Activated naive CD8-positive, alpha-beta T cell treated with anti-CD3 and anti-CD28 coated beads for 36 hours (primary cell): ENCODE data around the gene ADCY9. TPM values are rescaled to one million over a fixed set of nuclear protein-coding genes. Genes with fewer than 3 reads are reported as not detected.

Experiments used
- DNase-seq: peaks from one replicate; pipeline ENCODE4 v3.0.0; 2021
- H3K27ac Mint-ChIP-seq: one replicate; pipeline ENCODE4 v1.8.0; 2022; ENCODE audit warnings: mild to moderate bottlenecking, moderate library complexity, mixed read lengths
- H3K27me3 Mint-ChIP-seq: one replicate; pipeline ENCODE4 v1.8.0; 2022; ENCODE audit warnings: mild to moderate bottlenecking, mixed read lengths
- H3K36me3 Mint-ChIP-seq: one replicate; pipeline ENCODE4 v1.8.0; 2021; ENCODE audit warnings: mild to moderate bottlenecking, mixed read lengths
- H3K4me1 Mint-ChIP-seq: one replicate; pipeline ENCODE4 v1.8.0; 2021; ENCODE audit warnings: mixed read lengths
- H3K4me3 Mint-ChIP-seq: one replicate; pipeline ENCODE4 v1.8.0; 2022; ENCODE audit warnings: mild to moderate bottlenecking, moderate library complexity, mixed read lengths
- H3K9me3 Mint-ChIP-seq: one replicate; pipeline ENCODE4 v1.8.0; 2022; ENCODE audit warnings: mixed read lengths
- total RNA-seq, 2 experiments: library from RNA; stranded (reverse); gene quantifications; one replicate each; pipeline ENCODE4 v1.2.3, GENCODE V29; 2021

The ADCY9 gene
- total RNA-seq, 2 experiments from 2014 or later: 3.6 to 4.2 TPM

DNA sequence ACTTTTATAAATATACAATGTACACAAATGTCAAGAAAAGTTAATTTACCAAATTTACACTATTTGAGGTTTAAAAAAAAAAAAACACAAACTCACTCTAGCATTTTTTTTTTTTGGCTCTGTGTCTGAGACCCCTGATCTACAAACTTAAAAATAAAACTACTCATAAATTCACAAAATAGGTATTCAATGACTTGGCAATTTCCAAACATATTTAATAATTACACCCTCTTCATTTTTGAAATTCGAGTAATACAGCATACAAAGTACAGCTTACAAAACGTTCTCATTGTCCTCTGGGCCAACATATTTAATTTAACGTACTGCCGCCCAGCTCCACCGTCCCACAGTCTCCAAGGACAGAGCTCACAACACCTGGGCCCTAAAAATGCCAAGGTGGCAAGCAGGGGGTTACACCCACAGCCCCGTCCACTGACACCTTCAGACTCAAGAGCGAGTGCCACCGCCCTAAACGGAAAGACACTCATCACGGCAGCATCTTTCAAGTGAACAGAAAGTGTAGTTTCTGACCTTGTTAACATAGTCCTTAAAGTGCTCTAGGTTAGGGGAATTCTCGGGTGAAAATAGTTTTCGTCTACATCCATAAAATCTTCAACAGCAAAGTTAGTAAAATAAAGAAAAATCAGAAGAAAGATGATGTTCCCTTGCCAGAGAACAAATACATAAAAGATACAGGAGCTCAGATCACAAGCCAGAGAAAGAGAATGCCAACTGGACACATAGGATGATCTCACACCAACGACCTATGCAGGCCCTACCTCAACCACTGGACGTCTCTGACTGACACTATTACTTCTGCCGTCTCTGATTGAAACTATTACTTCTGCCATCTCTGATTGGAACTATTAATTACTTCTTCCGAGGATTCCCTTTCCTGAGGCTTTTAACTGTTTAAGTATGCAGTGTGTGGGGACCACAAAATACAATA lies 4.2 kb downstream of the ADCY9 start:
- no peaks in the 10 kb centered on the region for H3K9me3 Mint-ChIP-seq
- no peak overlapping the region for H3K27ac Mint-ChIP-seq
- DNase-seq: no peak
- peaks cover 33% of the 10 kb centered on the region for H3K4me1 Mint-ChIP-seq
- no peaks in the 10 kb centered on the region for H3K36me3 Mint-ChIP-seq
- peaks cover 2% of the 10 kb centered on the region for H3K27me3 Mint-ChIP-seq
- no peak overlapping the region for H3K4me3 Mint-ChIP-seq

DNA sequence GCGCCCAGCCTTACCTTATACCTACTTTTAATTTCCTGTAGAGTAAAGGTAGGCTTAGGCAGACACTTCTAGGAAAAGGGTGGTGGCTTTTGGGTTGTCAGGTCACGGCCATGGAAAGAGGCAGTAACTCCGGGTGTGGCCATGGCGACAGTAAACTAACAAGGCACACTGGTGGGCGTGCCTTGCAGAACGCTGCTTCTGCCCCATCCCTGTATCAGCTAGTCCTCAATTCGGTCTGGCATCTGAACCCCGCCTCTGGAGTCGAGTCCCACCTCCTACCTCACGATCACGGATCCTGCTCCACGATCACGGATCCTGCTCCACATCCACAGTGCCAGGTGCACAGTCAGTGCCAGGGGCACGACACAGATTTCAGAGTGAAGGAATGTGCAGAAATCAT lies 5.6 kb downstream of the ADCY9 start:
- Mint-ChIP-seq H3K9me3 (no peaks in the 10 kb centered on the region), H3K27me3 (no peaks in the 10 kb centered on the region), H3K27ac (no peak overlapping the region), H3K4me1 (peaks cover 31% of the 10 kb centered on the region), H3K36me3 (peaks cover 6% of the 10 kb centered on the region), H3K4me3 (no peak overlapping the region)
- DNase-seq: no peak

DNA sequence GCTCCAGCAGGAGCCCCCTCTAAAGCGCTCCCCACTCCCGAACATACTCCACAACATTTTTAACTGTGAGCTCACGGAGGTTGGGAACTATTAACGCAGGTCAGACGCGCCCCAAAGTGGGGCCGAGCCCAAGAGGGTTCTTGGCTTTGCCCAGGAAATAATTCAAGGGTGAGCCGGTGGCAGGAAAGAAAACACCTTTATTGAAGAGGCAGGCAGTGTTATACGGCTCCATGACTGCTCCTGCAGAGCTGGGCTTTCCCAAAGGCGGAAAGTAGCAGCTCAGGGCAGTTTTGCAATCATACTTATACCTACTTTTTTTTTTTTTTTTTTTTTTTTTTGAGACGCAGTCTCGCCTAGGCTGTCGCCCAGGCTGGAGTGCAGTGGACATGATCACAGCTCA lies 6.2 kb downstream of the ADCY9 start:
- DNase-seq: no peak
- Mint-ChIP-seq H3K27me3 (no peaks in the 10 kb centered on the region), H3K9me3 (no peaks in the 10 kb centered on the region), H3K4me3 (no peak overlapping the region), H3K4me1 (peaks cover 31% of the 10 kb centered on the region), H3K27ac (no peak overlapping the region), H3K36me3 (peaks cover 6% of the 10 kb centered on the region)

DNA sequence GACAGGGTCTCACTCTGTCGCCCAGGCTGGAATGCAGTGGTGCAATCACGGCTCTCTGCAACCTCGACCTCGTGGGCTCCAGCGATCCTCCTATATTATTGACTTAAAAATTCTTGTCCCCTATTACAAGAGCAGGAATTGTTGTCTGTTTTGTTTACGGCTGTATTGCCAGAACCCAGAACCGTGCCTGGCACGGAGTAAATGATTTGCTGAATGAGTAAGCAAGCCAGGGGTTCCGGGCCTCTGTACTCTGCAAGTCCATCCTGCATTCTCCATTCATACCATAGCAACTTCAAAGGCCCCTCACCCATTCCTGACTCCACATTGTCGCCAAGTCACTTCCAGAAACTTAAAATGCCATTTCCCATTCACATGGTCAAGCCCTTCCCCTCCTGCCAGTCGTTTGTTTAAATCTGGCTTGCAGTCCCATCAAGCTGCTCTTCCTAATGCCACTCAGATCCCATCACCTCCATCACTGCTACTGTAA lies 6.9 kb downstream of the ADCY9 start:
- Mint-ChIP-seq H3K9me3 (no peaks in the 10 kb centered on the region), H3K4me1 (peaks cover 31% of the 10 kb centered on the region), H3K36me3 (peaks cover 6% of the 10 kb centered on the region), H3K4me3 (no peak overlapping the region), H3K27ac (no peak overlapping the region), H3K27me3 (no peaks in the 10 kb centered on the region)
- no peak for DNase-seq

DNA sequence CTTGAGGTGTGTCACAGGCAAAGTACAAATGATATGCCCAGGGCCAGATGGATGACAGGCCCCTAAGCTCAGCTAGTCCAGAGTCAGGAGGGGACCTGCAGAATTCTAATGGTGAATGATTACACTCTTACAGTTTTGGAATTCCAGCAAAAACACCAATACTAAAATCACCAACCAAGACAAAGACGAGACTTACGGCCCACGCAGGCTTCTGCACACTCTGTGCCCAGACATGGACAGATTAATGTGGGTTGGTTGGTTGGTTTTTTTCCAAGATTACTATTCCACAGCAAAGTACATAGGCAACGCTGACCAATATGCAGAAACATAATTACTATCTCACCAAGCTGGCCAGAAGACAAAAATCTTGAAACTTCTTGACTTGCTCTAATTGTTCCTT lies 9.7 kb downstream of the ADCY9 start:
- H3K4me3 Mint-ChIP-seq: no peak overlapping the region
- no peak overlapping the region for H3K27ac Mint-ChIP-seq
- H3K27me3 Mint-ChIP-seq: no peaks in the 10 kb centered on the region
- no peaks in the 10 kb centered on the region for H3K9me3 Mint-ChIP-seq
- DNase-seq: no peak
- H3K36me3 Mint-ChIP-seq: peaks cover 8% of the 10 kb centered on the region
- peaks cover 9% of the 10 kb centered on the region for H3K4me1 Mint-ChIP-seq

DNA sequence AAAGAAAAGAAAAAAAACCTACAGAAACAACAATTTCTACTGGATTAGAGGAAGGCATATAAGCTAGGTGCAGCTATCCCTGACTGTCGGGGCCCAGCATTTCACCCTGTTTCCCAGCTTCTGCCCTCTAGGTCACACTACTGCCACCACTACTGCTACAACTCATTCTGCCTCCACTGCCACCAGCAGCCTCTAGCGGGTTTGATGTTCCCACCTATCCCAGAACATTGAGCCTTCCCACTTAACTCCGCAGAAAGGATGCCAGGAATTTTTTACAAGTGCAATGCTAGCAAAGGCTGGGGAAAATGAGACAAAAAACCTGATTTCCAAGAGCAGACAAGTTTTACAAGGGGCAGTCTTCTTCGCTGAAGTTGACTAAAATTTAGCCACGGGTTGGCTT lies 10.4 kb downstream of the ADCY9 start:
- no peak overlapping the region for H3K4me3 Mint-ChIP-seq
- no peak overlapping the region for H3K27ac Mint-ChIP-seq
- H3K27me3 Mint-ChIP-seq: no peaks in the 10 kb centered on the region
- H3K9me3 Mint-ChIP-seq: no peaks in the 10 kb centered on the region
- peaks cover 3% of the 10 kb centered on the region for H3K4me1 Mint-ChIP-seq
- DNase-seq: no peak
- peaks cover 8% of the 10 kb centered on the region for H3K36me3 Mint-ChIP-seq

DNA sequence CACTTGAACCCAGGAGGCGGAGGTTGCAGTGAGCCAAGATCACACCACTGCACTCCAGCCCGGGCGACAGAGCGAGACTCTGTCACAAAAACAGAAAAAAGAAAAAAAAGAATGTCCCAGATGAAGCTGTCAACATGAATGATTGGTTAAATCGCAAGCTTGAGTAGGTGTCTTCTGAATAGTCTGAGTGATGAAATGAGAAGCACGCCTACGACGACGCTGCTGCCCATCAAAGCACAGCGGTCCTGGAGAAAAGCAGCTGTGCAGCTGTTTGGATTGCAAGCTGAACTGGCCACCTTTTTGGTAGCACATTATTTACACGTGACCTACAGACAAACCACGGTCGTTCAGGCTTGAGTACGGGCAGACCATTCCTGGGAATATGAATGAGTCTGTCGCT lies 12.5 kb downstream of the ADCY9 start:
- Mint-ChIP-seq H3K4me3 (no peak overlapping the region), H3K27ac (no peak overlapping the region), H3K27me3 (no peaks in the 10 kb centered on the region), H3K4me1 (peaks cover 2% of the 10 kb centered on the region), H3K9me3 (no peaks in the 10 kb centered on the region), H3K36me3 (peaks cover 8% of the 10 kb centered on the region)
- no peak for DNase-seq

DNA sequence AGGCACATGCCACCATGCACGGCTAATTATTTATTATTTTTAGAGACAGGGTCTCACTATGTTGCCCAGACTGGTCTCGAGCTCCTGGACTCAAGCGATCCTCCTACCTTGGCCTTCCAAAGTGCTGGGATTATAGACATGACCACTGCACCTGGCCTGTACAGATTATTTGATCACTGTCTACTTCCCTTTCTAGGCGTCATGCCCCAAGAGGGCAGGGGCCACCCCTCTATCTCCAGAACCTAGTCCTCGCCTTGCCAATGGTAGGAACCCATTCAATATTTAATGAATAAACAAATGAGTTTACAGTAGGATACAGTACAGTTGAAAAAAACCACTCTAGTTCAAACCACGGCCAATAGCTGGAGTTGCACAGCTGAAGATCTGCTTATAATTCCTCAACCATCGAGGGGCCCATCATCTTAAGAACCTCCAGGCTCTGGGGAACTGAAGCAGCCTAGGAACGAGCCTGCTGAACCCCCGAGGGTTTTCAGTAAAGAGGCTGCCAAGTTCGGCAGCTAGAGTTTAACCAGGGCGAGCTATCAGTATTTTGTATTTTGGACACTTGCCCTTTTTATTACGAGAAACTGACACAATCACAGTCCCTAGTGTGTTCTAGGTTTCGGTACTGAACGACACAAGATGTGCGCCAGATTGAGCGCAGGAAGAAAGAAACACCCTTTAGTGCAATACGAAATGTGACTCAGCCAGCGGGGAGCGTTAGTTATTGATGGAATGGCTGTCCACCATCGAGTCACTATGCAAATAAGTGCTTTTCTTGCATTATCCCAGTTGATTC lies 14.6 kb downstream of the ADCY9 start:
- H3K36me3 Mint-ChIP-seq: peaks cover 8% of the 10 kb centered on the region
- H3K4me1 Mint-ChIP-seq: peaks cover 5% of the 10 kb centered on the region
- no peaks in the 10 kb centered on the region for H3K9me3 Mint-ChIP-seq
- H3K27ac Mint-ChIP-seq: no peak overlapping the region
- DNase-seq: no peak
- H3K27me3 Mint-ChIP-seq: no peaks in the 10 kb centered on the region
- H3K4me3 Mint-ChIP-seq: no peak overlapping the region

DNA sequence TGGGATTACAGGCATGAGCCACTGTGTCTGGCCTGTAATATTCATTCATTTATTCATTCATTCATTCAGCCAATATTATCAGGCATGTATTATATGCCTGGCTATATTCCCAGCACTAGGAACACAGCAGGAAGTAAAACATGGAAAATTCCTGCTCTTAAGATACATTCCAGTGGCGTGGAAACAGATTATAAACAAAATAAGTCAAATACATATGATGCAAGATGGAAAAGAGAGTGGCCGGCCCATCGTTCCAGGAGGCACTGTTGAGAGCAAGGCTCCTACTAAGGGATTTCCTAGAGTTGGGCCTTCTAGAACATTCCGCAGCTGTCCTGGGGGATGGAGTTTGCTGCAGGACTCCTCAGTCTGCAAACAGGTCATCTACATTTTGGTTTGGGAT lies 17.7 kb downstream of the ADCY9 start:
- peaks cover 9% of the 10 kb centered on the region for H3K4me1 Mint-ChIP-seq

DNA sequence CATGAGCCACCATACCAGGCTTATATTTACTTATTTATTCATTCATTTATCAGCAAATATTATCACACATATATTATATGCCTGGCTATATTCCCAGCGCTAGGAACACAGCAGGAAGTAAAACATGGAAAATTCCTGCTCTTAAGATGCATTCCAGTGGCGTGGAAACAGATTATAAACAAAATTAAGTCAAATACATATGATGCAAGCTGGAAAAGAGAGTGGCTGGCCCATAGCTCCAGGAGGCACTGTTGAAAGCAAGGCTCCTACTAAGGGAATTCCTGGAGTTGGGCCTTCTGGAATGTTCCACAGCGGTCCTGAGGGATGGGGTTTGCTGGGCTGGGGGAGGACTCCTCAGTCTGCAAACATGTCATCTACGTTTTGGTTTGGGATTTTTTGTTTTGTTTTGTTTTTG lies 18.4 kb downstream of the ADCY9 start:
- no peak for DNase-seq
- Mint-ChIP-seq H3K9me3 (no peaks in the 10 kb centered on the region), H3K27me3 (no peaks in the 10 kb centered on the region), H3K4me1 (peaks cover 9% of the 10 kb centered on the region), H3K36me3 (no peaks in the 10 kb centered on the region), H3K4me3 (no peak overlapping the region), H3K27ac (no peak overlapping the region)

More for the DNA sequence above, 17.7 kb downstream of the ADCY9 start:
- H3K4me3 Mint-ChIP-seq: no peak overlapping the region
- no peaks in the 10 kb centered on the region for H3K27me3 Mint-ChIP-seq
- no peak for DNase-seq
- no peak overlapping the region for H3K27ac Mint-ChIP-seq
- no peaks in the 10 kb centered on the region for H3K9me3 Mint-ChIP-seq
- peaks cover under 1% of the 10 kb centered on the region for H3K36me3 Mint-ChIP-seq

DNA sequence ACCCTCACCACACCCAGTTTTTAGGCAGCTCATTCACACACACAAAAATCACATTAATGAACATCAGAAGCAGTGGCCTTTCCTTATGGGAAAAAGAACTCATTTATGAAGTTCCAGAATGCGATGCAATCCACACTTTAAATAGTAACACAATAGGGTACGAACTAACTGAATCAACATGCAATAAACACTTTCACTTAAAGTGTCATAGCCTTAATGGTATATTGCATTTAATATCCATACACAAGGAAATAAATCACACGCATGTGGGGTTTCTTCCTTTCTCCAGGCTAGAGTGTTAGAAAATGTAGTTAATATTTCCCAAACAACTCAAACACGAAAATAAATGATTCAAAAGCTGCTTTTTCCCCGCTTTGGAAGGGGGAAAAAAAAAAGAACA lies 19.7 kb downstream of the ADCY9 start:
- no peak for DNase-seq
- no peaks in the 10 kb centered on the region for H3K27me3 Mint-ChIP-seq
- H3K9me3 Mint-ChIP-seq: no peaks in the 10 kb centered on the region
- no peaks in the 10 kb centered on the region for H3K36me3 Mint-ChIP-seq
- no peak overlapping the region for H3K27ac Mint-ChIP-seq
- peaks cover 9% of the 10 kb centered on the region for H3K4me1 Mint-ChIP-seq
- H3K4me3 Mint-ChIP-seq: no peak overlapping the region

DNA sequence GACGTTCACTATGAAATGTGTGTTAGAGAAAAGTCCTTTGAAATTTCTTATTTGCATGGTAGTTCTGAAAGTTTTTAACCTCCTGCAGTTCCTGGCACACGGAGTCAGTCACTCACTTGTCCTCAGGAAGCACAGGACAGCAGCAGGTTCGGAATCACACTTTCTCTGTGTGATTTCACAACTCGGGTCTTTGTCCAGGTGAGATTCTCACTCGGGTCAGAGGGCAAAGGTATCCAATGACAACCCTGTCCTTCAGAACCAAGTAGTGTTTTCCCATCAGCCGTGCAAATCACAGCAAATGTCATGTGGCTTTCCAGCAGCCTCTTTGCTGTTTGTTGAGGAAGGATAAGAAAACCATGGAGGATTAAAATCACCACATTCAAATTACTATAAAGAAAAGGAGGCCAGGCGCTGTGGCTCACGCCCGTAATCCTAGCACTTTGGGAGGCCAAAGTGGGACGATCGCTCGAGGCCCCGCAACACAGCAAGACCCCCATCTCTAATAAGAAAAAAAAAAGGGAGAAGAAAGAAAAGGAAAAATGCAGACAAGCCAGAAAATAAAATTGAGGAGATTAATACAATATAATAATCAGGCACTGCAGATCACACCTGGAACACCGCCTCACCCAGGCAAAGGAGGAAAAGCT lies 22.0 kb downstream of the ADCY9 start:
- H3K9me3 Mint-ChIP-seq: no peaks in the 10 kb centered on the region
- peaks cover 15% of the 10 kb centered on the region for H3K4me1 Mint-ChIP-seq
- H3K36me3 Mint-ChIP-seq: no peaks in the 10 kb centered on the region
- peaks cover 7% of the 10 kb centered on the region for H3K27me3 Mint-ChIP-seq
- H3K27ac Mint-ChIP-seq: no peak overlapping the region
- no peak overlapping the region for H3K4me3 Mint-ChIP-seq
- DNase-seq: no peak

DNA sequence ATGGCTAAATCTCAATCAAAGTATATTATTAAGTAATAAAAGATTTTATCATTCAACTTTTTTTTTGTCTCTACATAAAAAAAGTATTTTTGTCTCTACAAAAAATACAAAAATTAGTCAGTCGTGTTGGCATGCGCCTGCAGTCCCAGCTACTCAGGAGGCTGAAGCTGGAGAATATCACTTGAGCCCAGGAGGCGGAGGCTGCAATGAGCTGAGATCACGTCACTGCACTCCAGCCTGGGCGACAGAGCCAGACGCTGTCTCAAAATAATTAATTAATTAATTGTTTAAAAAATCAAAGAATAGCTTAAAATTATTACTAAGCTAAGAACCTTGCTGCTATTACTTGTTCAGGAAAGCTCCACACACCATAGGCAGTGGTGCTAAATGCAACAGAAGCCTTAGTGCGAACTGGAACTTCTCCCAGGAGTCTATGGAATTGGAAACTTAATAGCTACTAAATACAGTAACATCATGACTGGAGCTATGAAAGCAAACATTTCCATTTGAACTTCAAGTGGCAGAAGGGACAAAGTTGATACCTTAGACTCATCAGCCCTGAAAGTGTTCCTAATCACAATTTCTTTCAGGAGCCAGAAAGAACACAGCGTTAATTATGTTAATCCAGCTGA lies 22.6 kb downstream of the ADCY9 start:
- DNase-seq: no peak
- no peak overlapping the region for H3K27ac Mint-ChIP-seq
- H3K27me3 Mint-ChIP-seq: peaks cover 7% of the 10 kb centered on the region
- no peaks in the 10 kb centered on the region for H3K36me3 Mint-ChIP-seq
- H3K4me1 Mint-ChIP-seq: peaks cover 15% of the 10 kb centered on the region
- no peak overlapping the region for H3K4me3 Mint-ChIP-seq
- no peaks in the 10 kb centered on the region for H3K9me3 Mint-ChIP-seq

DNA sequence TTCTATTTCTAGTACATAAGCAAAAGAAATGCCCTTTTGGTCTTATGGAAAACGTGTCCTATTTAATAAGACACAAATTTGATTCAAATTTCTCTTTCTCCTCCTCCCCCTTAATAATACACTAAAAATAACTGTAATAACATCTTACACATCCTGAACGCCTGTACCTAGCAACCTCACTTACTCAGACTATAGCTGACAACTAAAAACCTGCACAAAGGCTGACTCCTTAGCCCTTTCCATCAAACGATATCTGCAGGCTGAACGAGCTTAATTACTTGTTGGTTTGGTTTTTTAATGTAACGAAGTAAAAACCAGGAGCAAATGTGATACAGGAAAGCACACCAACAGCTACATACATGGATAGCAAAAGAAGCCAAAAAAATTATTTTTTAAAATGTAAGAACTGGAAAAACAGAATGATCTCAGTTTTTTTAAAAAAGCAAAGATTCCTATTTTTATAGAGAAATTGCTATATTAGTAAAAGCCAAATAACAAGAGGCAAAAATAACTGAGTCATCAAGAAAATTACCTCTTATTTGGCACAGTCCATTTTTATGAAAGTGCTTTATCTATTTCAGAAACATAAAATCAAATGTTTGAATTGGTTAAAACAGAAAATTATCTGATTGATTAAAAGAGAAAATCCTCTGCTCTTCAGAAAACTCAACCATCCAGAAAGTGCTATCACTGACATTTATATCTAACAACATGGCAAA lies 23.5 kb downstream of the ADCY9 start:
- peaks cover 7% of the 10 kb centered on the region for H3K27me3 Mint-ChIP-seq
- H3K36me3 Mint-ChIP-seq: no peaks in the 10 kb centered on the region
- H3K27ac Mint-ChIP-seq: no peak overlapping the region
- peaks cover 15% of the 10 kb centered on the region for H3K4me1 Mint-ChIP-seq
- no peaks in the 10 kb centered on the region for H3K9me3 Mint-ChIP-seq
- H3K4me3 Mint-ChIP-seq: no peak overlapping the region
- no peak for DNase-seq
